Measurements from ENCODE around the gene PDE9A. TPM values are rescaled to one million over a fixed set of nuclear protein-coding genes. Genes with fewer than 3 reads are reported as not detected.

Gene PDE9A
- total and polyA plus RNA-seq, 2 donors (not counting 3 experiments of a cell fraction or from before 2014, with no cell fraction given) = 0.28 to 2.2 TPM

DNA sequence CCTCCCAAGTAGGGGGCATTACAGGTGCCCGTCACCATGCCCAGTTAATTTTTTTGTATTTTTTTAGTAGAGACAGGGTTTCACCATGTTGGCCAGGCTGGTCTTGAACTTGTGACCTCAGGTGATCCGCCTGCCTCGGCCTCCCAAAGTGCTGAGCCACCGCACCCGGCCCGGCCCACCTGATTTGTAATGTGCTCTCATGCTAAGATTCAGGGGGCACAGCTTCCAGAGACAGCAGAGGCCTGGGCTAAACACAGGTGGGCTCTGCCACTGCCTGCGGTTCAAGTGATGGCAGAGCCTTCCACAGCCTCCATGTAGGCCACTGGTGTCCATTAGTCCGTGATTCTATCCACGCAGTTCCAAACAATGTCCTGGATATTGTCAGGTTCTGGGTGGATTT, 98.4 kb downstream of the PDE9A start:
- dilution Hi-C loops (cut with MboI; ENCODE audit: extremely low pct_ligation_motif_present, low sequenced_read_pairs) = no loop called here
- CTCF ChIA-PET = no interaction called here

GRCh38 chr21:42753804-42754203, 100.4 kb downstream of the PDE9A start:
- H3K36me3 ChIP-seq (ENCODE audit: control insufficient read depth in 2 of 2, extremely low read depth in 1 of 2, insufficient read depth in 2 of 2, low read length in 2 of 2) = no peaks in the 10 kb centered on the region
- no peak overlapping the region for H3K4me2 ChIP-seq (ENCODE audit: insufficient read depth, low read length)
- H3K9me3 ChIP-seq (replicated peaks; ENCODE audit: control insufficient read depth, insufficient read depth, low read length) = no peaks in the 10 kb centered on the region
- no peak overlapping the region for H3K27ac ChIP-seq (ENCODE audit: insufficient read depth, low read depth, low read length)
- no peak for TF ChIP-seq FOS (IDR thresholded peaks at IDR 0.05; ENCODE audit: borderline replicate concordance, insufficient read depth, low read length)
- TF ChIP-seq GATA2 (IDR thresholded peaks at IDR 0.05; ENCODE audit: insufficient read depth, insufficient read length, low read depth, low read length) = no peak
- no peak for TF ChIP-seq MAX (IDR thresholded peaks at IDR 0.05; ENCODE audit: insufficient read depth, insufficient read length)
- no peak for TF ChIP-seq MYC (IDR thresholded peaks at IDR 0.05; ENCODE audit: low read depth, low read length)
- TF ChIP-seq POLR2A (IDR thresholded peaks at IDR 0.05; ENCODE audit: low read depth, low read length) = no peak
- TF ChIP-seq EZH2 (IDR thresholded peaks at IDR 0.05; ENCODE audit: borderline replicate concordance, low read depth, low read length, severe bottlenecking) = no peak
- TF ChIP-seq JUN (IDR thresholded peaks at IDR 0.05; ENCODE audit: borderline replicate concordance, insufficient read depth, insufficient read length, low read depth) = no peak
- no peak for TF ChIP-seq POLR2AphosphoS5 (IDR thresholded peaks at IDR 0.05; ENCODE audit: insufficient read depth, low read depth, low read length)
- TF ChIP-seq, protein P1, sequence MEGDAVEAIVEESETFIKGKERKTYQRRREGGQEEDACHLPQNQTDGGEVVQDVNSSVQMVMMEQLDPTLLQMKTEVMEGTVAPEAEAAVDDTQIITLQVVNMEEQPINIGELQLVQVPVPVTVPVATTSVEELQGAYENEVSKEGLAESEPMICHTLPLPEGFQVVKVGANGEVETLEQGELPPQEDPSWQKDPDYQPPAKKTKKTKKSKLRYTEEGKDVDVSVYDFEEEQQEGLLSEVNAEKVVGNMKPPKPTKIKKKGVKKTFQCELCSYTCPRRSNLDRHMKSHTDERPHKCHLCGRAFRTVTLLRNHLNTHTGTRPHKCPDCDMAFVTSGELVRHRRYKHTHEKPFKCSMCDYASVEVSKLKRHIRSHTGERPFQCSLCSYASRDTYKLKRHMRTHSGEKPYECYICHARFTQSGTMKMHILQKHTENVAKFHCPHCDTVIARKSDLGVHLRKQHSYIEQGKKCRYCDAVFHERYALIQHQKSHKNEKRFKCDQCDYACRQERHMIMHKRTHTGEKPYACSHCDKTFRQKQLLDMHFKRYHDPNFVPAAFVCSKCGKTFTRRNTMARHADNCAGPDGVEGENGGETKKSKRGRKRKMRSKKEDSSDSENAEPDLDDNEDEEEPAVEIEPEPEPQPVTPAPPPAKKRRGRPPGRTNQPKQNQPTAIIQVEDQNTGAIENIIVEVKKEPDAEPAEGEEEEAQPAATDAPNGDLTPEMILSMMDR (IDR thresholded peaks at IDR 0.05; ENCODE audit: extremely low read depth in 1 of 2, insufficient read depth in 1 of 2, low read depth in 1 of 2, low read length in 2 of 2) = no peak
- no peak overlapping the region for H3K9ac ChIP-seq (replicated peaks; ENCODE audit: extremely low read depth, insufficient read depth, low read length)
- DNase-seq (ENCODE audit: low read depth, low spot score) = no peak
- no peaks in the 10 kb centered on the region for H3K79me2 ChIP-seq (ENCODE audit: control insufficient read depth, insufficient read depth, low read length)
- intact Hi-C loops (cut with micrococcal nuclease) (no loop called here), dilution Hi-C loops (cut with MboI; ENCODE audit: extremely low pct_ligation_motif_present, low sequenced_read_pairs) (no loop called here)
- no peak overlapping the region for H2AFZ ChIP-seq (ENCODE audit: low read depth, low read length)
- no peaks in the 10 kb centered on the region for H3K27me3 ChIP-seq (ENCODE audit: control insufficient read depth in 2 of 2, insufficient read depth in 2 of 2, low read length in 2 of 2)
- no peaks in the 10 kb centered on the region for H3K9me1 ChIP-seq (replicated peaks; ENCODE audit: control insufficient read depth, extremely low read depth, insufficient read depth, low read length)
- no peak overlapping the region for H3K4me3 ChIP-seq (replicated peaks in 1 of 3; ENCODE audit: insufficient read depth in 1 of 3, low read depth in 1 of 3, low read length in 3 of 3)
- ChIA-PET CTCF (no interaction called here), POLR2A (interaction anchor here (0.7 kb wide), 1 partner anchor 27 kb away, joined by 6 read pairs; no protein-coding TSS in a partner anchor)
- H4K20me1 ChIP-seq (replicated peaks; ENCODE audit: control insufficient read depth, extremely low read depth, insufficient read depth, low read length) = no peaks in the 10 kb centered on the region
- H3K4me1 ChIP-seq (ENCODE audit: control insufficient read depth, extremely low read depth, insufficient read depth, low read length) = no peaks in the 10 kb centered on the region
- BruUV-seq (replicated peaks) = no TSS peak
- no peak for FAIRE-seq

More for the DNA sequence above, 98.4 kb downstream of the PDE9A start:
- Histone ChIP-seq H3K9me3 (replicated peaks; ENCODE audit: control insufficient read depth, insufficient read depth, low read length) (no peaks in the 10 kb centered on the region), H3K4me1 (ENCODE audit: control insufficient read depth, extremely low read depth, insufficient read depth, low read length) (no peaks in the 10 kb centered on the region), H3K27ac (ENCODE audit: insufficient read depth, low read depth, low read length) (no peak overlapping the region), H3K27me3 (ENCODE audit: control insufficient read depth in 2 of 2, insufficient read depth in 2 of 2, low read length in 2 of 2) (no peaks in the 10 kb centered on the region), H3K4me2 (ENCODE audit: insufficient read depth, low read length) (no peak overlapping the region), H3K36me3 (ENCODE audit: control insufficient read depth in 2 of 2, extremely low read depth in 1 of 2, insufficient read depth in 2 of 2, low read length in 2 of 2) (no peaks in the 10 kb centered on the region), H2AFZ (ENCODE audit: low read depth, low read length) (no peak overlapping the region), H3K79me2 (ENCODE audit: control insufficient read depth, insufficient read depth, low read length) (no peaks in the 10 kb centered on the region), H4K20me1 (replicated peaks; ENCODE audit: control insufficient read depth, extremely low read depth, insufficient read depth, low read length) (no peaks in the 10 kb centered on the region), H3K9me1 (replicated peaks; ENCODE audit: control insufficient read depth, extremely low read depth, insufficient read depth, low read length) (no peaks in the 10 kb centered on the region), H3K4me3 (replicated peaks in 1 of 3; ENCODE audit: insufficient read depth in 1 of 3, low read depth in 1 of 3, low read length in 3 of 3) (no peak overlapping the region), H3K9ac (replicated peaks; ENCODE audit: extremely low read depth, insufficient read depth, low read length) (no peak overlapping the region)
- intact Hi-C loops (cut with micrococcal nuclease) = no loop called here
- TF ChIP-seq, protein P1 (IDR thresholded peaks at IDR 0.05; ENCODE audit: extremely low read depth in 1 of 2, insufficient read depth in 1 of 2, low read depth in 1 of 2, low read length in 2 of 2) = no peak
- TF ChIP-seq POLR2A (IDR thresholded peaks at IDR 0.05; ENCODE audit: low read depth, low read length) (no peak), MYC (IDR thresholded peaks at IDR 0.05; ENCODE audit: low read depth, low read length) (no peak), GATA2 (IDR thresholded peaks at IDR 0.05; ENCODE audit: insufficient read depth, insufficient read length, low read depth, low read length) (no peak)
- POLR2A ChIA-PET = no interaction called here
- DNase-seq (ENCODE audit: low read depth, low spot score) (no peak), FAIRE-seq (no peak)
- no TSS peak for BruUV-seq (replicated peaks)
